ENCODE data around the gene SMC1B. TPM values are rescaled to one million over a fixed set of nuclear protein-coding genes. Genes with fewer than 3 reads are reported as not detected.
"Not testable (repeated sequence)": the region's sequence is repeated elsewhere in the genome, so short reads cannot be mapped to it uniquely, and the experiment has no call there.

The SMC1B gene
- total RNA-seq, 1 donor from 2014 or later: 0.06 TPM

DNA sequence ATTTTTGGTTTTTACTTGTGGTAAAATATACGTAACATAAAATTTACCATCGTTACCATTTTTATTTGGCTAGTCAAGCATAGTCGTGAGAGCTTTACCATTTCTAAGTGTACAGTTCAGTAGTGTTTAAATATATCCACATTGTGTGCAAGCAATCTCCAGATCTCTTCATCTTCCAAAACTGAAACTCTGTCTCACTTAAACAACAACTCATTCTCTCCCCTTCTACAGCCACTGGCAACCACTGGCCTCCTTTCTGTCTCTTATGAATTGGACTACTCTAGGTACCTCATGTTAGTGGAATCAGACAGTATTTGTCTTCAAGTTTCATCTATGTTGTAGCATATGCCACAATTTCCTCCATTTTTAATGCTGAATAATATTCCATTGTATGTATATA, 37.4 kb downstream of the SMC1B start:
- TF ChIP-seq CTCF (IDR thresholded peaks at IDR 0.05): no peak
- TF ChIP-seq EZH2 (IDR thresholded peaks at IDR 0.05): no peak
- TF ChIP-seq EZH2phosphoT487 (IDR thresholded peaks at IDR 0.05): no peak
- DNase-seq (ENCODE audit: low spot score): no peak
- Histone ChIP-seq H2AFZ (replicated peaks) (no peak overlapping the region), H3K79me2 (ENCODE audit: low read depth) (no peaks in the 10 kb centered on the region), H4K20me1 (ENCODE audit: low read depth) (no peaks in the 10 kb centered on the region), H3K4me2 (no peak overlapping the region), H3K9me3 (ENCODE audit: low read depth) (no peaks in the 10 kb centered on the region), H3K36me3 (no peaks in the 10 kb centered on the region), H3K4me3 (no peak overlapping the region), H3K27ac (no peak overlapping the region), H3F3A (ENCODE audit: low read depth) (no peaks in the 10 kb centered on the region), H3K27me3 (no peaks in the 10 kb centered on the region), H3K9ac (no peak overlapping the region), H3K4me1 (no peaks in the 10 kb centered on the region)
- no peaks in the 10 kb centered on the region for H3K4me1 Mint-ChIP-seq
- H3K4me3 Mint-ChIP-seq: no peak overlapping the region
- H3K36me3 Mint-ChIP-seq: no peaks in the 10 kb centered on the region
- H3K9me3 Mint-ChIP-seq: peaks cover 6% of the 10 kb centered on the region
- H3K27ac Mint-ChIP-seq: no peak overlapping the region
- no peaks in the 10 kb centered on the region for H3K27me3 Mint-ChIP-seq (ENCODE audit: insufficient read depth, low read depth)

DNA sequence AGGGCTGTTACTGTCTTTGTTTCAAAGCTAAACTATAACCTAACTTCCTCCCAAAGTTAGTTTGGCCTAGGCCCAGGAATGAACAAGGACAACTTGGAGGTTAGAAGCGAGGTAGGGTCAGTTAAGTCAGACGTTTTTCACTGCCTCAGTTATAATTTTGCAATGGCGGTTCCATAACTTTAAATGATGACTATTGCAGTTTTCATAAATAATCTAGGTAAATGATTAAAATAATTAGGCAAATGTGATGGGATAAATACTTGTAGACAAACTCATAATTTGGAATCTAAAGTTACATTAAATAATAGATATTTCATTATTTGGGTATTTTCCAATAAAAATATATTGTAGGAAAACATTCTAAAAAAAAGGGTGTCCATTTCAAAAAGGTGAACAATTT, 39.8 kb downstream of the SMC1B start:
- not testable (repeated sequence) for H3K27ac ChIP-seq; H3K9me3 ChIP-seq (ENCODE audit: low read depth); H3K4me3 ChIP-seq; H3K4me1 ChIP-seq; DNase-seq (ENCODE audit: low spot score); H3F3A ChIP-seq (ENCODE audit: low read depth); H2AFZ ChIP-seq (replicated peaks); H3K27me3 Mint-ChIP-seq (ENCODE audit: insufficient read depth, low read depth); H3K36me3 Mint-ChIP-seq; H3K4me3 Mint-ChIP-seq; H3K9ac ChIP-seq; H4K20me1 ChIP-seq (ENCODE audit: low read depth); H3K4me2 ChIP-seq; H3K27me3 ChIP-seq; H3K79me2 ChIP-seq (ENCODE audit: low read depth); H3K9me3 Mint-ChIP-seq; H3K4me1 Mint-ChIP-seq; H3K27ac Mint-ChIP-seq; H3K36me3 ChIP-seq

DNA sequence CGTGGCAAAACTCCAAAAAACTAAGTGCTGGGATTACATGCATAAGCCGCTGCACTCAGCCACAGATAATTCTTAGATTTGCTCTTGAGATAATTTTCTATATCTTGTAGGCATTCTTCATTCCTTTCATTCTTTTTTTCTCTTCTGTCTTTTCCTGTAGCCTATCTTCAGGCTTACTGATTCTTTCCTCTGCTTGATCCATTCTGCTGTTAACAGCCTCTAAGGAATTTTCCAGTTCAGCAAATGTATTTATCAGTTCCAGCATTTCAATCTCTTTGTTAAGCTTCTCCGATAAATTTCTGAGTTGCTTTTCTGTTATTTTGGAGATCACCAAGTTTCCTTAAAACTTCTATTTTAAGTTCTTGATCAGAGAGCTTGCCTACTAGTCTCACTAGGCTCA, 46.7 kb downstream of the SMC1B start:
- Histone ChIP-seq H3K27ac (no peak overlapping the region), H2AFZ (replicated peaks) (no peak overlapping the region), H3K36me3 (no peaks in the 10 kb centered on the region), H4K20me1 (ENCODE audit: low read depth) (no peaks in the 10 kb centered on the region), H3K27me3 (no peaks in the 10 kb centered on the region), H3F3A (ENCODE audit: low read depth) (no peaks in the 10 kb centered on the region), H3K9me3 (ENCODE audit: low read depth) (no peaks in the 10 kb centered on the region), H3K4me2 (no peak overlapping the region), H3K79me2 (ENCODE audit: low read depth) (no peaks in the 10 kb centered on the region), H3K4me3 (no peak overlapping the region), H3K9ac (no peak overlapping the region), H3K4me1 (no peaks in the 10 kb centered on the region)
- DNase-seq (ENCODE audit: low spot score): no peak
- H3K9me3 Mint-ChIP-seq: peaks cover 16% of the 10 kb centered on the region
- no peak overlapping the region for H3K4me3 Mint-ChIP-seq
- TF ChIP-seq EZH2 (IDR thresholded peaks at IDR 0.05): no peak
- no peak for TF ChIP-seq CTCF (IDR thresholded peaks at IDR 0.05)
- TF ChIP-seq EZH2phosphoT487 (IDR thresholded peaks at IDR 0.05): no peak
- H3K27me3 Mint-ChIP-seq (ENCODE audit: insufficient read depth, low read depth): peaks cover 2% of the 10 kb centered on the region
- no peaks in the 10 kb centered on the region for H3K36me3 Mint-ChIP-seq
- no peak overlapping the region for H3K27ac Mint-ChIP-seq
- H3K4me1 Mint-ChIP-seq: no peaks in the 10 kb centered on the region

- Mint-ChIP-seq H3K9me3 (no peaks in the 10 kb centered on the region), H3K4me1 (no peaks in the 10 kb centered on the region), H3K27ac (no peak overlapping the region), H3K36me3 (no peaks in the 10 kb centered on the region), H3K27me3 (ENCODE audit: insufficient read depth, low read depth) (no peaks in the 10 kb centered on the region), H3K4me3 (no peak overlapping the region)
- Histone ChIP-seq H3F3A (ENCODE audit: low read depth) (no peaks in the 10 kb centered on the region), H3K36me3 (no peaks in the 10 kb centered on the region), H4K20me1 (ENCODE audit: low read depth) (no peaks in the 10 kb centered on the region), H3K4me1 (no peaks in the 10 kb centered on the region), H3K9ac (no peak overlapping the region), H3K4me2 (no peak overlapping the region), H3K79me2 (ENCODE audit: low read depth) (no peaks in the 10 kb centered on the region), H3K4me3 (no peak overlapping the region), H3K27me3 (no peaks in the 10 kb centered on the region), H3K9me3 (ENCODE audit: low read depth) (no peaks in the 10 kb centered on the region), H2AFZ (replicated peaks) (no peak overlapping the region), H3K27ac (no peak overlapping the region)
- no peak for TF ChIP-seq EZH2phosphoT487 (IDR thresholded peaks at IDR 0.05)
- no peak for TF ChIP-seq EZH2 (IDR thresholded peaks at IDR 0.05)
- no peak for TF ChIP-seq CTCF (IDR thresholded peaks at IDR 0.05)
- no peak for DNase-seq (ENCODE audit: low spot score)
Observed at GRCh38 chr22:45359627-45360026, 53.8 kb downstream of the SMC1B start.

All from neural progenitor cell (in vitro differentiated cells).